Germinal center (tissue), 1 donor: ENCODE results near the gene PITPNC1.

ENCODE experiments used
- DNase-seq: peaks from one replicate; pipeline ENCODE4 v3.0.0; 2012; ENCODE audit warnings: mixed read lengths, low spot score

Gene PITPNC1

DNA sequence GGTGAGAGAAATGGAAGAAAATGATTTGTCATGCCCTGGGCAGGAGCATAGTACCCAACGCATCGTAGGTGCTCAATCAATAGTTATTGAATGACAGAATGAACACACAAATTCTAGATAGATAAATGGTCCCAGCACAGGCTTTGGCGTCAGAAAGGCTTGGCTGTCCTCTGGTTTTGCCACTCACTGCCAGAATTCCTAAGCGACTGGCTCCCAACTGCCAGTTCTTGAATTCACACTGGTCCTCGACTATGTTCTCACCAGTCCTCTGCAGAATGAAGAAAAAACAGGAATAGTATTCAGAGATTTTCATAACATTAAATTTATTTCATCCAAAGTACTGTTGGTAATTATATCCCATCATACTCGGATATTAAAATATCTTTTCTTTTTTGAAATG is 177.6 kb downstream of the PITPNC1 start:
- no peak for DNase-seq

GRCh38 chr17:67555855-67556254 is 178.8 kb downstream of the PITPNC1 start:
- DNase-seq, result no peak

GRCh38 chr17:67557052-67557845 is 180.2 kb downstream of the PITPNC1 start:
- no peak for DNase-seq

DNA sequence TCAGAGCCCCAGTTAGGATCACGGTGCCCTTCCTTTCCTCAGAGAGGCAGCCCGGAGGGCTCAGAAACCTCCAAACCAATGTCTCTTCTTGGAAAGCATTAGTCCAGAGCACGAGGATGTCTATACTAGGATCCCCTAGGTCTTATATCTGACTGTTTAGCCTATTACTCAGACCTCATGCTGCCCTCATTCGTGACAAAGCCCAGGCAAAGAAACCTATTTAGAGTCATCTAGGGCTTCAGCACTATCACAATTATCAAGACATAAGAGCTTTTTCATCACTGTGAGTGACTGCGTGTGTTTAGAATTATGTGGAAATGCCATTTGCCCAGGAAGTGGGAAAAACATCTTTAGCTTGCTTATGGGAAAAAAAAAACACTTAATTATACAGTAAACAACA is 180.8 kb downstream of the PITPNC1 start:
- DNase-seq, result no peak

- DNase-seq, result no peak
Measured at GRCh38 chr17:67558740-67559380, 181.8 kb downstream of the PITPNC1 start.

DNA sequence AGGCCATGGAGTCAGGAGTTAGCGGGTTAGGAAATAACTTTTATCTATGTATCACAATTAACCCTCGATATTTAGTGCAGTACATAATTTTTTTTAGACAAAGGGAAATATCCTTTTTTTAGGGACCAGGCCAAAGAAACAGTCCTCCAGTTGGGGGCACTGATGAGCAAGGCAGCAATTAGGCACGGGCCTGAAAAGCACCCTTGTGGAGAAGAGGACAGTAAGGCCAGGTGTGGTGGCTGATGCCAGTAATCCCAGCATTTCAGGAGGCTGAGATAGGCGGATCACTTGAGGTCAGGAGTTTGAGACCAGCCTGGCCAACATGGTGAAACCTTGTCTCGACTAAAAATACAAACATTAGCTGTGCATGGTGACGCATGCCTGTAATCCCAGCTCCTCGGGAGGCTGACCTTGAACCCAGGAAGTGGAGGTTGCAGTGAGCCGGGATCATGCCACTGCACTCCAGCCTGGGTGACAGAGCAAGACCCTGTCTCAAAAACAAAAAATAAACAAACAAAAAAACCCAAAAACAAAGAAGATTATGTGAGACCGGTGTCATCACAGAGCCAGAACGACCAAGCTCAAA is 182.4 kb downstream of the PITPNC1 start:
- DNase-seq, result no peak

DNA sequence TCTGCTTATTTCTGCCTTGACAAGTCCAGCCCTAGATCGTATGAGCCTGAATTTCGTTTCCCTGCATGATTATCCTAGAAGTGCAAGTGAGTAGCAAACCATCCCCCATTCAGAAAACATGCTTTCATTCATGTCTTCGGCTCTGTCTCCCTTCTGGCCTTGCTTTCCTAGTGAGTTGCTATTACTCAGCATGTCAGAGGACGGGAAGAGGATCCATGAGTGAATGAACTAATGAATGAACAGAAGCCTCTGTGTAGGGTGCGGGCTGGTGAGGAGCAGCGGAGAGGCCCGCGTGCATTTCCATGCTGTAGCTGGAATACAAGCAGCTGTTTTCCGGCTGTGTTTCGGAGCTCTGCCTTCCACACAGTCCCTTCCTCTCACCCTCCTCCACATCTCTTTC is 184.9 kb downstream of the PITPNC1 start:
- DNase-seq, result no peak

DNA sequence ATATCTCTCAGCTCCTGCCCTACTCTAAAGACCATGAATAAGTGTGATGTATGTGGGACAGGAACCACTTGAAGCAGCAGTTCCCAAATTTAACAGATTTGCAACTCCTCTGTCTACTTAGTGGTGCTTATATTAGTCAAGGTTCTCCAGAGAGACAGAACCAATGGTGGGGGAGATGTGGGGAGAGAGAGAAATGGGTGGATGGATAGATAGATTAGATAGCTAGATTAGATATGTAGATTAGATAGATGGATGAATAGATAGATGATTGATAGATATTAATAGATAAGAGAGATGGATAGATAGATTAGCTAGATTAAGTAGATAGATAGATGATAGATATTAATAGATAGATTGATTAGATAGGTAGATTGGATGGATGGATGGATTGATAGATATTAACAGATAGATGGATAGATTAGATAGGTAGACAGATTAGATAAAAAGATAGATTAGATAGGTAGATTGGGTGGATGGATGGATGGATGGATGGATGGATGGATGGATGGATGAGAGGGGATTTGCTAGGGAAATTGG is 186.7 kb downstream of the PITPNC1 start:
- DNase-seq, result no peak

DNA sequence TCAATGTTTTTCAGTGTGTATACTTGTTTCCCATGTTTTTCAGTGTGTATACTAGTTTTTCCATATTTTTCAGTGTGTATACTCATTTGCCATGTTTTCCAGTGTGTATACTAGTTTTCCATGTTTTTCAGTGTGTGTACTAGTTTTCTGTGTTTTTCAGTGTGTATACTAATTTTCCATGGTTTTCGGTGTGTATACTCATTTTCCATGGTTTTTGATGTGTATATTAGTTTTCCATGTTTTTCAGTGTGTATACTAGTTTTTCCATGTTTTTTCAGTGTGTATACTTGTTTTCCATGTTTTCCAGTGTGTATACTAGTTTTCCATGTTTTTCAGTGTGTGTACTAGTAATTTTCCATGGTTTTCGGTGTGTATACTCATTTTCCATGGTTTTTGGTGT is 188.0 kb downstream of the PITPNC1 start:
- DNase-seq, result no peak

DNA sequence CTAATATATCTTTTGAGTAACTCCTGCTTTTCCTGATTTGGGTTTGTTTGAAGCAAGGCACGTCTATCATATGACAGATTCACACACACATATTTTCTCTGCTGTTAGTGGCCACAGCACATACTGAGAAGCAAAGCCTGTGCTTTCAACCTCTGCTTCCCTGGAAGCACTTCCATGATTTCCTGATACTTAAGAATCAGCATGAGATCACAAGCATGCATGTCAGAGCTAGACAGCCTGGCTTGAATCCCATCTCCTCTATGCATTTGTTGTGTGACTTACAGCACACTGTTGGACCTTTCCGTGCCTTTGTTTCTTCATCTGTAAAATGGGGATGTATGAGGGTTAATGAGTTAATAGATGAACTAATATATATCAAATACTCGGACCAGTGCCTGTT is 189.6 kb downstream of the PITPNC1 start:
- DNase-seq, result no peak

- peak; percentile 47 for DNase-seq
Measured at GRCh38 chr17:67569015-67569451, 192.0 kb downstream of the PITPNC1 start.

DNA sequence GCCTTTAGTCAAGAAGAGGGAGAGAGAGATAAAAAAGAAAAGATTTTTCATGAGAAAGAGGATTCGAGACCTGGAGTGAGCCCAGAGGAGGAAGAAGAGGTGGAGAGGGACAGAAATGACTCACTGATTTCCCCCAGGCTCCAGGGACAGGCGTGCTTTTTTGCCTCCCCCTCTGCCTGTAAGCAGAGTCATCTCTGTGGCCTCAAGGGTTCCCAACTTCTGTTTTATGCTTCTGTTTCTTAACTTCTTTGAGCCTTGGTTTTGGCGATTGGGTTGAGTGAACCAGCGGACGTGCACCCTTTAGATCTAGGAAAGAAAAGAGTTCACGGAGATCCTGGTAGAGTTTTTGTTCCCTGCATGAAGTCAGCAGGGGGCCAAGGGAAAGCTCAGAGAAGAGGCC is 192.8 kb downstream of the PITPNC1 start:
- DNase-seq, result no peak

- DNase-seq, result no peak
Measured at GRCh38 chr17:67570797-67571196, 193.7 kb downstream of the PITPNC1 start.

DNA sequence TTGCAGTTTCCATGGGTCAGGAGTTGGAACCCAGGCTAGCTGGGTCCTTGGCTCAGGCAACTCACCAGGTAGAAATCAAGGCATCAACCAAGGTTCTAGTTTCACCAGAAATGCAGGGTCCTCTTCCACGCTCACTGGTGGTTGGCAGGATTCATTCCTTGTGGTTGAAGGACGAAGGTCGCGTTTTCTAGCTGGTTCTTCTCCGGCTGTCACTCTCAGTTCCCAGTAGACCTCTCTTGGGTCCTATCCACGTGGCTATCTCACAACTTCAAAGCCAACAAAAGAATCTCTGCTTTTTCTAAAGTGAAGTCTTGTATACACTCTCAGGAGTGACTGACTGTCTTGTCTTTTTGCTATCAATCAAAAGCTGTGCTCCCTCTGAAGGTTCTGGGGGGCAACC is 194.4 kb downstream of the PITPNC1 start:
- DNase-seq, result peak; percentile 45

DNA sequence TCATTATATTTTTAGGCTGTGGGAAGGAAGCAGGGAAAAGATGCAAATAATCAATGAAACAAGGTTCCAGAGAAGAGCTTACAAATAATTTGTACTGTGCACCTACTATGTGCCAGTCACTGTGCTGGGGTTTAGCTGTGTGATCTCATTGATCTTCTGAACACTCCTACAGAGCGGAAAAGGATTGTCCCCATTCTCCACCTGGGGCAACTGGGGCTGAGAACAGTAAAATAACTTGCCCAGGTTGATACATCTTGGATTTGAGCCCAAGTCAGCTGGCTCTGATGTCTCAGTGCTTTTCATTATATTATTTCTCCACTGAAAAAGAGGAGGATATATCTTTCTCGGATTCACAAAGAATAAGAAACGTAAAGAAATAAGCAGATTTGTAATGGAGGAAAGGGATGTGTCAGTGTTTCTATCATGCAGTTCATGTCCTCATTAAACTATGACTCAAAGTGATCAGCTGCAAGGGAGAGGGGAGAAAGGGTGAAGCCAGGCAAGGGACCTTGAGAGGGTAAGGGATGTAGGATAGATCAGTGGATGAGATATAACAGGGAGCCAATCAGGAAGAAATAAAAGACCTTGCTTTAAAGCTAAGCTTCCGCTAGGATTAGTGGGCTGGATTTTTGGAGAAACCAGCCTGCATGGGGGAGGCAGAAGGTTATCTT is 197.0 kb downstream of the PITPNC1 start:
- DNase-seq, result no peak

DNA sequence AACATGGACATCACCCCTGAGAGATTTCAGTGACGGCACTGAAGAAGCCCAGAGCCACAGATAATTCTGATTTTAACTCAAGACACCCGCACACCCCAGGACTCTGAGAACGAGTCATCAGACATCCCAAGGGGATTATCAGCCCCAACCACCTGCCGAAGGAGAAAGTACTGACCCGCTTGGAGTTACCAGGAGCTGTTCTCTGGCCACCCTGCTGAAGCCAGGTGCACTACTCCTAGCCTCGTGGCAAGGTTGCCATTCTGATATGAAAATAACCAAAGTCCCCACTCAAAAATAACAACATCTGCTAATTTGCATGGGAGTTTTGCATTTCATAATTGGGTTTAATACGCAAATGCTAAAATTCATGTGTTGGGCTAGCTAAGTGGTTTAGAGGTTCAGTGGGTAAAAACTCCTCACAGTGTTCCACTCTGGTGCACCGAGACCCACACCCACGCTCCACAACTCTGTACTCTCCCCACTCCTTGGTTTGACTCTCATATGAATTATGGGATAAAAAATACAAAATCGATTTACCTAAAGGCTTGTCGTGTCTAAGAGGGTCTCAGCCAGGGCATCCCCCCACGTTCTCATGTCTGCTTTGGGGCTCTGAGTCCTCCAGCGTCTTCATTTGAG is 197.7 kb downstream of the PITPNC1 start:
- peak; percentile 78 for DNase-seq

- DNase-seq, result peak; percentile 62
Measured at GRCh38 chr17:67575325-67575724, 198.2 kb downstream of the PITPNC1 start.

- no peak for DNase-seq
Measured at GRCh38 chr17:67576471-67577115, 199.5 kb downstream of the PITPNC1 start.

DNA sequence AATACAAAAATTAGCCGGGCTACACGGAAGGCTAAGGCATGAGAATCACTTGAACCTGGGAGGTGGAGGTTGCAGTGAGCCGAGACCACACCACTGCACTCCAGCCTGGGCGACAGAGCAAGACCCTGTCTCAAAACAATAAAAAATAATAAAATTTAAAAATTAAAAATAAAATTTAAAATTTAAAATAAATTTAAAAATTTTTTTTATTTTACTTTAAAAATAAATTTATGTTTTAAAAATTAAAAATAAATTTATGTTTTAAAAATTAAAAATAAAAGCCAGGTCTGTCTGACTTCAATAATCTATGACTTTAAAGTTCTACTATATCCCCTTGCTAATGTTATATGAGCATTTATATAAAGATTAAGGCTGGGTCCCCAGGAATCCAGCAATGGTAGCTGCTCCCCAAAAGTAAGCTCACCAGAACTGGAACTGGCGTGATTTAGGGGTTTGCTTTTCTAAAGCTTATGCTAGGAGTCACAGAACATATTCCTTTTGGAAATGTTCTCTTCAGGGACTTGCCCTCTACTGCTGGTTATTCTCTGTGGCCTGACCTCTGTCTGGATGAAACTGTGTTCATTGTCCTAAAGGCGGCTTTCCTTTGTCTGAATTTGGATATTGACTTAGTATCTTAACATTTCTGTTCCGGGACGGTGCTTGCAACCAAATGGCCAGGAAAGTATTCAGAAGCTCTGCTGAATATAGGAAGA is 200.5 kb downstream of the PITPNC1 start:
- no peak for DNase-seq

- no peak for DNase-seq
Measured at GRCh38 chr17:67578142-67578457, 201.0 kb downstream of the PITPNC1 start.
